NCI-H2107 (cell line): ENCODE measurements around the gene E2F4.
A peak's percentile ranks its signal among the peaks of the same experiment; 100 is the strongest.

Source experiments
- DNase-seq: peaks from one replicate; lab custom pipeline; 2025; lab: John Stamatoyannopoulos, UW

E2F4 gene

DNA sequence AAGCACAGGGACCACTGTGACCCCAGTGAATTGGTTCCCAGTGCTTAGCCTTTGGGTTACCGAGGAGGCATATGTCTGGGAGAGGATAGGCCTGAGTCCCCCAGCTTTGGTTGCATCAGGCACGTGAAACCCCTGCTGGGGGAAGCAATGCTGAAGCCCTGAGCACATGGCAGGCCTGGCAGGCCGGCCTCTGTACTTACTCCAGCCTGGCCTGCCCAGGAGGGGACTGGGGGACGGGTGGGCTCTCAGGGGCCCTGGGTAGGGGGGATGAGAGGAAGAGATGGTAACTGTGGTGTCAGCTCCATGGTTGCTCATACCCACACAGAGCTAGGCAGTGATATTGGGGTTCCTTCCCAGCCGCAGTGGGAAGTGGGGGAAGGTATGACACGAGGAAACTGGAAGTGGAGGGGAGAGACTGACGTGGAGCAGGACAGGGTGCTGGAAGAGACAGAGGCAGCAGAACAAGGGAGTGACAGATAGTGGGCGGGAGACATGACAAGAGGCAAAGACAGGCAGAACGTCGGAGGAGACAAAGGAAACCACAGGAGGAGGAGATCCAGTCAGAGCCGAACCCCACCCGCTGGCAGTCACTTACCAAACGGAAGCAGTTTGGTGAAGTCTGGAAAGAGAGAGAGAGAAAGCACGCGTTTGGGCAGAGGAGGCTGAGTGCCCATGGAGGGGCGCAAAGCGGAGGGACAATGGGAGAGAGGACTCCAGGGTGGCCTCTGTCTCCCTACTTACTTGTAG is 44.0 kb downstream of the E2F4 start:
- no peak for DNase-seq

DNA sequence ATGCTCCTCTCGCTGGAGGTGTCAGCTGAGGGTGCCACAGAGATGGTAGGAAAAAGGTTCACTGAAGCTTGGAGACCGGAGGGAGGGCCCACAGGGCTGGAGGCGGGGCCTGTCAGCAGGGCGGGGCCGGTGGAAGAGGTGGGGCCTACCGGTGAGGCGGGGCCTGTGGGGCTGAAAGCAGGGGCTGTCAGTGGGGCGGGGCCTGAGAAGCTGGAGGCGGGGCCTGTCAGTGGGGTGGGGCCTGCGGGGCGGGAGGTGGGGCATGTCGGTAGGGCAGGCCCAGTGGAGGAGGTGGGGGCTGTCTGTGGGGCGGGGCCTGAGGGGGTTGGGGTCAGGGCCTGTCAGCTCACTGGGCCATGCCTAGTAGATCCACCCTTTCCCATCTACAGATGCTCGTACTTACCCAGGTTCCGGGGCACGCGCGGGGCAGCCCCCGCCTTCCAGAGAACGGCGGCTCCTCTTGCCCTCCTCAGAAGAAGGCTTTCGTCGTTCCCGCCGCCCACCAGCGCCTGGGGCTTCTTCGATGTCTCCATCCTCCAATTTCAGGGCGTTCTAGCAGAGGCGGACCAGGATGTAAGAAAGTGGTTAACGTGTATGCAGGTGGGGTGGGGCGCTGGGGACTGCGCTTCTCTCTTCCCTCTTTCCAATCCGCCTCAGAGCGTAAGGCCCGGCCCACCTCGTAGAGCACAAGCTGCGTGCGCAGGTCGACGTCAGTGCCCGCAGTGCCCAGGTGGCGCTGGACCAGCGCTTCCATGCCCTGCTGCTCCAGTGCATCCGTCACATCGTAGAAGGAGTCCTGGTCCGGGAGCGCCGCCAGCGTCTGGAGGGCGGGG is 44.8 kb downstream of the E2F4 start:
- DNase-seq, result no peak

DNA sequence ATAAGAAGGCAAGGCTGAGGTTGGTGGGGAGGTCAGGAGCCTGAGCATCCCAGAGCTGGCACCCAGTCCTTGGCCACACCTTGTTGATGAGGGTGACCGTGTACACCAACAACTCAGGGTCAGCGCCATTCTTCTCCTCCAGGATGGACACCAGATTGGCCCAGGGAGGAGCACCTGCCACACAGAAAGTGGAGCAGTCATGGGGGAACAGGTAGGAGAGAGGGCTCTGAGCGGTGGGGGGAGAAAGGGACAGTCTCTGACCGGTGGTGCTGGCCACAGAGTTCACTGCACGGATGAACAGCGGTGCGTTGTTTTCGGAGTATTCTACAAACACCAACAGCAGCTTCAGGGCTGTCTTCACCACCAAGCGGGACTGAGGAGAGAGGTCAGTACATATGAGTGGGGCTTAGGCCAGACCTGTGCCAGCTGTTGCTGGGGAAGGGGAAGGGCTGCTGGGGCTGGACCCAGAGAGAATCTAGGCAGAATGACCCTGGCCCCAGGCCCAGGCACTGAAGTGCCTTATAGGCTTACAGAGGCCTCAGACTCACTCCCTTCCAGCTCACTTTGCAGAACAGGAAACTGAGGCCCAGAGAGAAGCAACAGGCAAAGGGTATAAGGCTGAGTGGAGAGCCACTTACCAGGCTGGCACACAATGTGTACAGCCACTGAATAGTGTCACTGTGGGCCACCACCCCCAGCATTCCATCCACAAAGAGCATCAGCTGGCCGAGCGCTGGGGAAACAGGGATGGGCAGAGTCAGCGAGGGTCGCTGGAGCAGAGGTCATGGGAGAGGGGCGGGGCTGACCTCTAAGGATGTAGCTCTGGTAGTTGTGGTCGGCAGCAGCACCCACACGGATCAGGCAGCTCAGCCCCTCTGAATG is 45.7 kb downstream of the E2F4 start:
- no peak for DNase-seq

DNA sequence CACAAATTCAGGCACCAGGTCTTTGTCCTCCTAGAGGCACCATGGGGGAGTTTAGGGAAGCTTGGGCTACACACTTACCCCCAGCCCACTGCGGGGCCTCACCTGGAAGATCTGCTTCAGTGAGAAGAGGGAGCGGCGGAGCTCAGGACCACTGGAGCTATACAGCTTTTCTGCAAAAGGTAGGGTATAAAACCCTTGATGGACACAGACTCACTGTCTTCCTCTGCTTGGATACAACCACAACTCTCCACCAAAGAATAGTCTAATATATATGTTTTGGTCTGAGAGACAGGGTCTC is 46.3 kb downstream of the E2F4 start:
- no peak for DNase-seq

DNA sequence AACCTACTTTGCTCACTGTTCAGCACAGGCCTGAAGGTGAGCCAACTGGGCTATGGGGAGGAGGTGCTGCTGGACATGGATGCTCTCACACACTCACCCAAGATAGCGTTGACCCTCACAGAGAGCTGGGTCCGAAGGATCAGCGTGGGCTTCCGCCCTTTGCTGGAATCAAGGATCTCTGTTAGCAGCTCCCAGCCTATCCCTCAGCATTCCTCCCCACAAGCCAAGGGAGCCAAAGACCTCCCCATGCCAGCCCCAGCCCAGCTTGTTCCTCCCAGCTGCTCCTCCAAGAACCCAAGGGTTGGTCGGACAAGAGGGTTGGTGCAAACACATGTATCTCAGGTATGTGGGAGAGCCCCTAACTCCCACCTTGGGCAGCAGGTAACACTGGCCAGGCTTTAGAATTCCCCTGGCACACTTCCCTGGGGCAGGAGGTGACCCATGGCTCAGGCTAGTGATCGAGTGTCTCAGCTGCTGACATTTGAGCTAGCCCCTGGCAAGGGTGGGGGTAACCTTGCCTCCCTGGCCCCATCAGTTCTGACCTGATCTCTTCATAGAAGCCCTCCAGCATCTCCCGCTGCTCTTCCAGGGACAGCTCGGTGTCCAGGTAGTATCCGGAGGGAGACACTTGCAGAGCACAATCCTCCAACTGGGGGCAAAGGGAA is 47.0 kb downstream of the E2F4 start:
- DNase-seq, result no peak

DNA sequence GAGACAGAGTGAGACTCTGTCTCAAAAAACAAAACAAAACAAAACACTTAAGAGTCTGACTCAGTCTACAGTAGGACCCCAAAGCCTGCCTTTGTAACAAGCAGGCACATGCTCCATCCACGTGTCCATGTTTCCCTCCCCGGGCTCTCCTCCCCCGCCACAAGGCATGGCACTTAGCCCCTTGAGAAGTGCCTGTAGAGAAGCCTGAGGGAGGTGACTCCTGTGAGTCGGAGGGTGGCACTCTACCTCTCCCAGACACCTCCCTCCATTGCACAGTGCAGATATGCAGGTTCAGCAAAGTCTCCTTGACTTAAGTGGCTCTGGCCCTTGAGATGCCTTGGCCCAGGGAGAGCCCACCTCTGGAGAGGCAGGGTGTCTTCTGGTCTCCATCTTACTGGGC is 48.6 kb downstream of the E2F4 start:
- DNase-seq, result no peak

DNA sequence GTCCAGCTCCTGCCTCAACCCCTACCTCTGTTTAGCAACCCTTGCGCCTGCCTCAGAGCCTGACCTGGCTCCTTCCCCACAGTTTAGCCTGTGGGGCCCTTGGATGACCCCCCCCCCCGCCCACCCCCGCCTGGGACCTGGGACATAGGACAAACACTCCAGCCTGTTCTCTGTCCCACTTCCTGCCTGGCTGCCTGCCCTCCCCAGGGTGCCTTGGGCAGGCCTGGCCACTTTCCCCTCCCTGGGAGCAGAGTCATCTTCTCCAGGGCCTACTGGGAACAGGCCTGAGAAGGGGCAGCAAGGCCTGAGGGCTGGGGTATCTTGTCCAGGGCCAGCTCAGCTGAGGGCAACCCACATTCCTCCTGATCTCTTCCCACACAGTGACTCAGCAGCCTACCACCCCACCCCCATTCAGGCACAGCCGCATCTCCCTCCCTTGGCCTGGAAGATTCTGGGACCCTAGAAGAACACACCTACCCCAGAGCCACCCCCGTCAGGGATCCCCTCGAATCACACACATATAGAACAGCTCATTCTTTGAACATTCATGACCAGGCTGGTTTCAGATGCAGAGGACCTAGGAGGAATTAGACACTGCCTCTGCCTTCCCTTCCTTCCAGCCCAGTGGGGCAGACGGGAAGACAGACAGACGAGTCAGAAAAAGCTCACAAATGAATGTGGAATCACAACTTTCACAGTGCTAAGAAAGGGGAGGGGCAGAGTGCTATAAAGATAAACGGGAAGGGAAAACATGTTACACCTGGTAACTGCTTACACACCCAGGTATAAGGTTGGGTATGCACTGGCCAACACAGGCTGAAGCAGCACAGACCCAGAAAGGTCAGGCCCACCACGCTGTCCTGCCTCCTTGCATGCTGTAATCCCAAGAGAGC is 49.3 kb downstream of the E2F4 start:
- no peak for DNase-seq

DNA sequence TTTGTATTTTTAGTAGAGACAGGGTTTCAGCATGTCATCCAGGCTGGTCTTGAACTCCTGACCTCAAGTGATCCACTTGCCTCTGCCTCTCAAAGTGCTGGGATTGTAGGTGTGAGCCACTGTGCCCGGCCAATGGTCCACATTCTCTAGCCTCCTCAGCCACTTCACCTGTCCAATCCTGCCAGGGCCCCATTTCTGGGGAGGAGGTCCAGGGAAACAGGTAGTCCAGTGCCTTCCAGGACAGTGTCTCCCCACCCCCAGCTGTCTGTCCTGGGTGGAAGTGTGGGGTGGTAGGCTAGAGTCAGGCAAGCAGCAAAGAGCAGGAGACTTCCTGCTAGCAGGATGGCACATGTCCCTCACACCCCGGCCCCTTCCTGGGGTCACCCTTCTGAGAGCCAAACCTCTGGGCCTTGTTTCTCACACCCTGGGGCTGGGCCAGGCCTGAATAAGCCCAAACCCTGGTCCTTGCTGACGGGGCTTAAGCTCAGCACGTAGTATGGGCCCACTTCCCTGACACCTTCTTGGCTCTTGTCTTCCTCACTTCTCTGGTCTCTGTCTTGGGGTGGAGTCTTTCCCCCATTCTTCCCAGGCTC is 50.3 kb downstream of the E2F4 start:
- DNase-seq, result no peak

DNA sequence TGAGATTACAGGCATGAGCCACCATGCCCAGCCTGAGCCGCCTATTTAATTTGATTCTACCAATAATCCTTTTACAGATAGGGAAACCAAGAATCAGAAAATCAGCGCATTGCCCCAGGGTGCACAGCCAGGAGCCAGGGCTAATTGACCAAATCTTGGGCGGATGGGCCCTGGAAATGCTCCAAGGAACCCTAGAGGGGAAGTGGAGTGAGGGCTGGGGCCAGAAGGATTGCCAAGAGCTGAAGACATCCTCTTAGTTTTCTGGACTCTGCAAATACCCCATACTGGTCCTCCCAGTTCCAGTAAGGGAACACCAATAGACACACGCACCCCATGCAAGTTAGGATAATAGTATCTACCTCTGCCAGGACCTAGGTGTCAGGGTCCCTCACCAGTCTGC is 51.5 kb downstream of the E2F4 start:
- no peak for DNase-seq

DNA sequence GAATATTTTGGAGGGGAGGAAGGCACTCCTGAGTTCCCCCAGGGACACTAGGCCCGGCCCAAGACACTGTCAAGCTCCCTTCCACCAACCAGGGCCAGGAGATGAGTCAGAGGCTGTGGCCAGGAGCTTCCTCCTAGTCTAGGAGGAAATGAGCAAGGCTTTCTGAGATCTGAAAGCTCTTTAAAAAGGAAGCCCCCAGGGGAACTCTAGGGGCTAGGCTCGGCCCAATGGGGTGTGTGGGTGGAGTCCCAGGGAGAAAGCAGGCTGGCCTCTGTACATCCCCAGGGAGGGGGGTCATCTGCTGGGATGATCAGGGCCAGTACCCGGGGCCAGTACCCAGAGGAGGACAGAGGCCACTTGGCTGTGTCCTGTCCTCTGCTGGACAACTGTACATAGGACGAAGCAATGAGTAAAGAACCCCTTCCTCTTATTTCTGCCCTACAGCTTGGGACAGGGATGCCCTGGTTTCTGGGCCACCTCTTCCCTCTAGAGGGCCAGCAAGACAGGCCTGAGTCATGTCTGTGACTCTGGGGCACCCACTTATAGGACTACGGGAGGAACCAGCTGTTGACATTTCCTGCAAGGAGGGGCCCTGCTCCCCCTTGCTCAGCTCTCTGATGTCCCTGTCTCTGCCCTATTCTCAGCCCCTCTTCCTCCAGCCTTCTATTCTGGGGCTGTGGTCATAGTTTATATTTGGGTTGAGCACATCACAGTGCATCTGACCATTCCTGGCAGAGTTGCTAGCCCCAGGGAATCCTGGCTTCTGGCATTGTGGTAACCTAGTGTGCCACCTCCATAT is 52.6 kb downstream of the E2F4 start:
- no peak for DNase-seq

DNA sequence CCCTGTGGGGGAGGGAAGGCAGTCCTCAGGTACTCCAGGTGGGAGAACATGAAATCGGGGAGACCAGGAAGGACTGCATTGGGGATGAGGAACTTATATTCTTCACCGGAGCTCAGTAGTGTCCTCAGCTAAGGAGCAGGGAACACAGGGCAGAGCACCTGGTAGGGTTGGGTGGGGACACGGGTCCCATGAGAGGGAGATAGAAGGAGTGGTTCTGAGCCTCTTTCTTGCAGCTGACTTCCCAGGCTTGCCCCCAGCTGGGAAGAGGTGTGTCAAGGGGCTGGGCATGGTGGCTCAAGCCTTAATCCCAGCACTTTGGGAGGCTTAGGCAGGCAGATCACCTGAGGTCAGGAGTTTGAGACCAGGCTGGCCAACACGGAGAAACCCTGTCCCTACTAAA is 53.2 kb downstream of the E2F4 start:
- DNase-seq, result no peak

DNA sequence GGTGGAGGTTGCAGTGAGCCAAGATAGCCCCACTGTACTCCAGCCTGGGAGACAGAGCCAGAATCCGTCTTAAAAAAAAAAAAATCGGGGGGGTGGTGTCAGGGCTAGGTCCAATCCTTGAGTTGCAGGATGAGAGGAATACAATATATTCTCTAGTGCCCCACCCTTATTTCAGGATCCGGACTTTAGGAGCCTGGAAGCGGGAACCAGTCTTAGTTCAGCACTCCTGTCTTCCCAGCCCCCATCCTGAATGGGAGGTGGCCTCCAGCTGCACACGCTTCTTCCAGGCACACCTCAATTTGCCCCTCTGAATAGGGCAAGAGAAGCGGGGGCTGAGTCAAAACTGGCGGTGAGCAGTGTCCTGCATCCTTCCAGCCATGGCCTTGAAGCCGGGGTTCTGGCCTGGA is 53.7 kb downstream of the E2F4 start:
- no peak for DNase-seq

DNA sequence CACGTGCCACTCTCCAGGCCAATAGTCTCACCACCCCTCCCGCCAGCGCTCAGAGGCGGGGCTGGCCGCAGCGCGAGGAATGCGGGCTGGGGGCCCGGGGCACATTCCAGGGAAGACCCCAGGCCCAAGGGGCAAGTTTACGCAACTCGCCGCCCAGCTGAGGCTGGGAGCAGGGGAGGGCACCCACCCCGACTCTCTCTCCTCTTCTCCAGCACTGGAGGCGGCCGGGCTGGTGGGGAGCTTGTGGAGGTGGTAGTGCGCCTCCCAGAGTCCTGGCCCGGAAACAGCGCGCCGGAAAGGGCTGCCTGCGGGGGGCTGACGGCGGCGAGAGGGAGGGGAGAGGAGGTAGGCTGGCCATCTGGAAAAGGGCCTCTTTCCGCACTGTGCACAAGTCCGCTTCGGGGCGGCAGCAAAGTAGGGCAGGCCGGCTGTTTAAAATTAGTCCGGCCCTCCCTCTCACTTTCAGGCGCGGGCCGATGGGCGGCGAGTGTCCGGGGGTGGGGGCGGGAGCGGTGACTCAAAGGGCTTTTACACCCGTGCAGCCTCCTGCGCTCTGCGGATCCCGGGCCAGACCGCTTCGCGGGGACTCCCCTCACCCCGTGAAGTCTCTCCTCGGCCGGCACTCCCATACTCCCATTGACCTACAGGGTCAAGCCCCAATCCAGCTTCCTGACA is 54.3 kb downstream of the E2F4 start:
- DNase-seq, result no peak

DNA sequence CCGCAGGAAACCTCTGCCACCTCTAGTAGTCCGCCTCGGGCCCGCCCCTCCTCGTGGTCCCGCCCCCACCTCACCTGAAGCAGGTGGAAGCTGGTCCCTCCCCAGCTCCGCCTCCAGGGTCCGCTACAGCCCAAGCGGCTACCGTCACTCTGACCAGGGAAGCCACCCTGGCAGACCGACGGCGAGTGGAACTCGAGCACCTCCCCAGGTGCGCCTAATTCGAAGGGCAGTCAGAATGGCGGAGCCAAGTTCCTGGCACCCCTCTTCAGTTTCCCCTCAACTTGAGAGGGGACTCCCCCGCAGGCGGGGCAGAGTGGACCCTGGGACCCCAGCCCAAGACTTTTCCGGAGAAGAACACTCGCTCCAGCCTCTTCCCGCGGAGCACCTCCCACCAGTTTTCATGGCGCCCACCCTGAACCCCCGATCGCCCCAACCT is 54.8 kb downstream of the E2F4 start:
- DNase-seq, result peak; percentile 45

DNA sequence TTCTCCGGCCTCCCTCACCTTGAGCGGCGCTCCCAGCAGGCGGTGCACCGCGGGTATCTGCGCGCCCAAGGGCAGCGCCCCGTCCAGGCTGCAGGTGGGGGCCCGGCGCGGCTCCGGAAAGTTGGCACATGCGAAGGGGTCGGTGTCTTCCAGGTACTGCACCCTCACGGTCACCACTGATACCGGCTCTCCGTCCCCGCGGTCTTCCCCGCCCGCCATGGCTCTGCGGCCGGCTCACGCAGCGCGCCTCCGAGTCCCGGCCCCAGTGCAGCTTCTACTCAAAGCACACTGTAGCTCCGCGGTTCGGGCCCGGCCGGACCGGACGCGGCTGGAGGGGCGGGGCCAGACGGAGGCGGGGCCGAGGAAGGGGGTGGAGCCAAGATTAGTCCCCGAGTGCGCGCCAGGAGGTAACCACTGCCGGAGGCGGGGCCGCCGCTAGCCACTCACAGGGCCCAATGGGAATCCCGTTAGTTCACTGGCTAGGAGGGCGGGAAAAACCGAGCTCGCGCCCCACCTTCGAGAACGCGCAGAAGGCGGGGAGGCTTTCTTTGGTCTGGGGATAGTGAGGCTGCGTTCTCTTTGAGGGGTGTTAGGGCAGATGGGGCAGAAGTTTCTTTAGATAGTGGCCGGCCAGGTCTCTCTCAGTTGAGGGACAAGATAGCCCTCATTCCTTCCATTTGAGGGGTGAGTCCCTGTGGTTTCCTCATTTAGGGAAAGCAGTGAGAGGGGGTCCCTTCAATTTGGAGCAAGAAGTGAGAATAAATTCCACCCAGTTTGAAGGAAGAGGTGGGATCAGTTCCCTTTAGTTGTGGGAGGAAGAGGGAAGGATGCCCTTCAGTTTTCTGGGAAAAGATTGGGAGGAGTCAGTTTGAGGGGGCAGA is 55.5 kb downstream of the E2F4 start, which contains the start of gene FHOD1:
TSS of gene FHOD1 (minus strand) at position 290 of the 881 bp plus-strand sequence. CDS start at position 219, 71 bp downstream.
- DNase-seq, result peak; percentile 55

DNA sequence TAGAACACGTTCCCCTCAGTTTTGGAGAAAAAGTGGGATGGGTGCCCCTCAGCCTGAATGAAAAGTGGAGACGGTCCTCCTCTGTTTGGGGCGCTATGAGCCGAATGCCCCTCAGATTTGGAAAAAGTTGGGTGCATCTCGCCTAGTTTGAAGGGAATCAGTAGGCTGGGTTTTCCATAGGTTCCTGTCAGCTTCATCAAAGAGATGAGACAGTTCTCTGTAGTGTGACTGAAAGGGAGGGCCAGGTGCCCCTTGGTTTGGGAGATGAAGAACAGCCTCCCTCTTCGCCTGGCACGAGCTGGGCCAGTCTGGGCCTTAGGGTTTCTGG is 56.1 kb downstream of the E2F4 start:
- DNase-seq, result no peak
